Vagina (tissue), 2 donors: ENCODE data around the gene FOXRED1. TPM values are rescaled to one million over a fixed set of nuclear protein-coding genes. Genes with fewer than 3 reads are reported as not detected.

ENCODE experiments used
- DNase-seq, 2 donors: peaks; one replicate each; pipeline ENCODE4 v3.0.0-alpha.2; 2017; ENCODE audit errors: extremely low spot score in 2 of 2
- H3K27ac ChIP-seq: fragments of 200-600 bp; sonication (generic); one replicate; pipeline ENCODE4 v1.5.1; 2019
- H3K27me3 ChIP-seq: fragments of 200-600 bp; sonication (generic); one replicate; pipeline ENCODE4 v1.5.1; 2019
- H3K36me3 ChIP-seq, 2 donors: fragments of 200-600 bp; sonication (generic); one replicate each; pipeline ENCODE4 v1.5.1; 2017 to 2019
- H3K4me1 ChIP-seq: fragments of 200-600 bp; sonication (generic); one replicate; pipeline ENCODE4 v1.5.1; 2019
- H3K4me3 ChIP-seq, 2 donors: fragments of 200-600 bp; sonication (generic); 1 replicate in 1 of 2; 2 replicates in 1 of 2; pipeline ENCODE4 v1.5.1; 2016 to 2019
- H3K9me3 ChIP-seq: fragments of 200-600 bp; sonication (generic); one replicate; pipeline ENCODE4 v1.5.1; 2019
- CTCF ChIP-seq, 3 experiments: fragments of 450-650 bp in 2 of 3; fragments of 200-600 bp in 1 of 3; sonication (generic) in 1 of 3; IDR thresholded peaks; one replicate each; pipeline ENCODE4 v1.5.1; 2017 to 2019; ENCODE audit warnings: antibody characterized with exemption in 3 of 3, mild to moderate bottlenecking in 2 of 3, moderate library complexity in 2 of 3
- POLR2A ChIP-seq, 2 donors: fragments of 450-650 bp; IDR thresholded peaks; one replicate each; pipeline ENCODE4 v1.6.1; 2017; ENCODE audit warnings: antibody characterized with exemption in 2 of 2, mild to moderate bottlenecking in 2 of 2, moderate library complexity in 2 of 2
- POLR2AphosphoS5 ChIP-seq, 2 donors: sonication (generic); formaldehyde crosslinking; IDR thresholded peaks; one replicate each; pipeline ENCODE4 v1.9.0; 2017; ENCODE audit warnings: antibody characterized with exemption in 2 of 2, mild to moderate bottlenecking in 2 of 2, low read depth in 1 of 2; ENCODE audit not compliant: insufficient read depth in 1 of 2
- intact Hi-C: fragments of 100-400 bp; cut with DNase I; formaldehyde crosslinking; loops from one replicate; pipeline ENCODE4 v1.15.1; 2023
- total RNA-seq: library from RNA; depleted of rRNA; stranded (reverse); fragments of >200 nt; gene quantifications from one replicate; pipeline ENCODE4 v1.2.3, GENCODE V29; 2016

Gene FOXRED1
- total RNA-seq, 1 donor from 2014 or later: 16.7 TPM

GRCh38 chr11:126312961-126313360, 44.0 kb downstream of the FOXRED1 start:
- Histone ChIP-seq H3K9me3 (no peaks in the 10 kb centered on the region), H3K4me3 (no peak overlapping the region), H3K36me3 (no peaks in the 10 kb centered on the region), H3K27ac (no peak overlapping the region), H3K4me1 (peaks cover 17% of the 10 kb centered on the region), H3K27me3 (no peaks in the 10 kb centered on the region)
- intact Hi-C loops: loop anchor here (5.0 kb wide), 1 partner anchor 169 kb away; no protein-coding TSS in a partner anchor
- TF ChIP-seq CTCF (IDR thresholded peaks at IDR 0.05): no peak
- TF ChIP-seq POLR2AphosphoS5 (IDR thresholded peaks at IDR 0.05; ENCODE audit: insufficient read depth in 1 of 2, low read depth in 1 of 2): no peak
- no peak for TF ChIP-seq POLR2A (IDR thresholded peaks at IDR 0.05)
- no peak for DNase-seq

- H3K36me3 ChIP-seq: no peaks in the 10 kb centered on the region
- no peaks in the 10 kb centered on the region for H3K27me3 ChIP-seq
- intact Hi-C loops: loop anchor here (5.0 kb wide), 1 partner anchor 168 kb away; no protein-coding TSS in a partner anchor
- no peak overlapping the region for H3K4me3 ChIP-seq
- no peaks in the 10 kb centered on the region for H3K9me3 ChIP-seq
- no peak overlapping the region for H3K27ac ChIP-seq
- H3K4me1 ChIP-seq: peaks cover 26% of the 10 kb centered on the region
- TF ChIP-seq CTCF (IDR thresholded peaks at IDR 0.05) (no peak), POLR2AphosphoS5 (IDR thresholded peaks at IDR 0.05; ENCODE audit: insufficient read depth in 1 of 2, low read depth in 1 of 2) (no peak), POLR2A (IDR thresholded peaks at IDR 0.05) (no peak)
- DNase-seq: no peak
Observed at GRCh38 chr11:126313826-126314225, 44.9 kb downstream of the FOXRED1 start.

GRCh38 chr11:126317432-126317755, 48.4 kb downstream of the FOXRED1 start:
- peaks cover 30% of the 10 kb centered on the region for H3K4me1 ChIP-seq
- no peaks in the 10 kb centered on the region for H3K36me3 ChIP-seq
- peak overlapping the region; percentile 13 to 34 for H3K4me3 ChIP-seq
- intact Hi-C loops: no loop called here
- H3K9me3 ChIP-seq: no peaks in the 10 kb centered on the region
- TF ChIP-seq CTCF (IDR thresholded peaks at IDR 0.05) (no peak), POLR2AphosphoS5 (IDR thresholded peaks at IDR 0.05; ENCODE audit: insufficient read depth in 1 of 2, low read depth in 1 of 2) (no peak), POLR2A (IDR thresholded peaks at IDR 0.05) (no peak)
- no peaks in the 10 kb centered on the region for H3K27me3 ChIP-seq
- peak overlapping the region; percentile 86 for H3K27ac ChIP-seq
- no peak for DNase-seq

- no peak for DNase-seq
- intact Hi-C loops: no loop called here
- H3K36me3 ChIP-seq: no peaks in the 10 kb centered on the region
Observed at GRCh38 chr11:126317756-126318573, 49.0 kb downstream of the FOXRED1 start.

GRCh38 chr11:126318574-126319373, 49.8 kb downstream of the FOXRED1 start:
- Histone ChIP-seq H3K4me3 (peak overlapping the region; percentile 13 to 34), H3K36me3 (no peaks in the 10 kb centered on the region), H3K27me3 (no peaks in the 10 kb centered on the region), H3K9me3 (no peaks in the 10 kb centered on the region), H3K27ac (peak overlapping the region; percentile 86), H3K4me1 (peaks cover 30% of the 10 kb centered on the region)
- TF ChIP-seq CTCF (IDR thresholded peaks at IDR 0.05) (no peak), POLR2AphosphoS5 (IDR thresholded peaks at IDR 0.05; ENCODE audit: insufficient read depth in 1 of 2, low read depth in 1 of 2) (peak in 1 of 2 donors; percentile 57), POLR2A (IDR thresholded peaks at IDR 0.05) (no peak)
- intact Hi-C loops: no loop called here
- DNase-seq: peak in 1 of 2 donors; percentile 93

More at GRCh38 chr11:126317756-126318573, 49.0 kb downstream of the FOXRED1 start:
- H3K4me3 ChIP-seq: peak overlapping the region; percentile 13 to 34
- no peaks in the 10 kb centered on the region for H3K9me3 ChIP-seq
- no peaks in the 10 kb centered on the region for H3K27me3 ChIP-seq
- TF ChIP-seq POLR2A (IDR thresholded peaks at IDR 0.05) (no peak), POLR2AphosphoS5 (IDR thresholded peaks at IDR 0.05; ENCODE audit: insufficient read depth in 1 of 2, low read depth in 1 of 2) (peak; percentile 7 to 82)
- H3K4me1 ChIP-seq: peaks cover 30% of the 10 kb centered on the region
- peak overlapping the region; percentile 86 for H3K27ac ChIP-seq
